HL-60 (cell line): Measurements from ENCODE around the gene ADAMTS7.

ENCODE experiments used
- DNase-seq, 2 experiments: peaks; one replicate each; pipeline ENCODE4 v3.0.0-alpha.2; 2010 to 2020; ENCODE audit warnings: low read depth in 1 of 2, low spot score in 1 of 2
- H3K27ac ChIP-seq: fragments of 250-450 bp; sonication (Bioruptor Pico); replicated peaks from 2 replicates; pipeline ENCODE4 v1.5.1; 2020; ENCODE audit warnings: mild to moderate bottlenecking, moderate library complexity
- H3K27me3 ChIP-seq: fragments of 250-450 bp; sonication (Bioruptor Pico); 2 replicates; pipeline ENCODE4 v1.5.1; 2021; ENCODE audit warnings: mild to moderate bottlenecking, moderate library complexity; ENCODE audit not compliant: insufficient read depth, poor library complexity, severe bottlenecking
- H3K4me3 ChIP-seq: replicated peaks from 2 replicates; pipeline ENCODE4 v1.5.1; 2011; ENCODE audit warnings: mild to moderate bottlenecking, control low read depth, low read length; ENCODE audit not compliant: insufficient read depth
- GABPA ChIP-seq: IDR thresholded peaks from 2 replicates; pipeline ENCODE4 v1.6.1; 2012; ENCODE audit warnings: low read depth
- POLR2AphosphoS5 ChIP-seq: IDR thresholded peaks from 2 replicates; pipeline ENCODE4 v1.6.1; 2012; ENCODE audit warnings: low read depth
- SPI1 ChIP-seq: IDR thresholded peaks from 2 replicates; pipeline ENCODE4 v1.6.1; 2012; ENCODE audit warnings: low read depth, mild to moderate bottlenecking, borderline replicate concordance
- TF ChIP-seq, protein P1 (sequence below): IDR thresholded peaks from one replicate; pipeline ENCODE4 v1.5.1; 2011; ENCODE audit warnings: low read length, control low read depth, inconsistent platforms; ENCODE audit not compliant: insufficient read depth
- TF ChIP-seq, protein P2 (sequence below): IDR thresholded peaks from 2 replicates; pipeline ENCODE4 v1.6.1; 2012; ENCODE audit warnings: low read depth; ENCODE audit not compliant: insufficient replicate concordance

The ADAMTS7 gene

GRCh38 chr15:78854833-78855372 is 43.6 kb upstream of the ADAMTS7 start:
- H3K27ac ChIP-seq: no peak overlapping the region
- TF ChIP-seq, protein P1, sequence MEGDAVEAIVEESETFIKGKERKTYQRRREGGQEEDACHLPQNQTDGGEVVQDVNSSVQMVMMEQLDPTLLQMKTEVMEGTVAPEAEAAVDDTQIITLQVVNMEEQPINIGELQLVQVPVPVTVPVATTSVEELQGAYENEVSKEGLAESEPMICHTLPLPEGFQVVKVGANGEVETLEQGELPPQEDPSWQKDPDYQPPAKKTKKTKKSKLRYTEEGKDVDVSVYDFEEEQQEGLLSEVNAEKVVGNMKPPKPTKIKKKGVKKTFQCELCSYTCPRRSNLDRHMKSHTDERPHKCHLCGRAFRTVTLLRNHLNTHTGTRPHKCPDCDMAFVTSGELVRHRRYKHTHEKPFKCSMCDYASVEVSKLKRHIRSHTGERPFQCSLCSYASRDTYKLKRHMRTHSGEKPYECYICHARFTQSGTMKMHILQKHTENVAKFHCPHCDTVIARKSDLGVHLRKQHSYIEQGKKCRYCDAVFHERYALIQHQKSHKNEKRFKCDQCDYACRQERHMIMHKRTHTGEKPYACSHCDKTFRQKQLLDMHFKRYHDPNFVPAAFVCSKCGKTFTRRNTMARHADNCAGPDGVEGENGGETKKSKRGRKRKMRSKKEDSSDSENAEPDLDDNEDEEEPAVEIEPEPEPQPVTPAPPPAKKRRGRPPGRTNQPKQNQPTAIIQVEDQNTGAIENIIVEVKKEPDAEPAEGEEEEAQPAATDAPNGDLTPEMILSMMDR: no peak
- no peak for TF ChIP-seq SPI1
- TF ChIP-seq, protein P2, sequence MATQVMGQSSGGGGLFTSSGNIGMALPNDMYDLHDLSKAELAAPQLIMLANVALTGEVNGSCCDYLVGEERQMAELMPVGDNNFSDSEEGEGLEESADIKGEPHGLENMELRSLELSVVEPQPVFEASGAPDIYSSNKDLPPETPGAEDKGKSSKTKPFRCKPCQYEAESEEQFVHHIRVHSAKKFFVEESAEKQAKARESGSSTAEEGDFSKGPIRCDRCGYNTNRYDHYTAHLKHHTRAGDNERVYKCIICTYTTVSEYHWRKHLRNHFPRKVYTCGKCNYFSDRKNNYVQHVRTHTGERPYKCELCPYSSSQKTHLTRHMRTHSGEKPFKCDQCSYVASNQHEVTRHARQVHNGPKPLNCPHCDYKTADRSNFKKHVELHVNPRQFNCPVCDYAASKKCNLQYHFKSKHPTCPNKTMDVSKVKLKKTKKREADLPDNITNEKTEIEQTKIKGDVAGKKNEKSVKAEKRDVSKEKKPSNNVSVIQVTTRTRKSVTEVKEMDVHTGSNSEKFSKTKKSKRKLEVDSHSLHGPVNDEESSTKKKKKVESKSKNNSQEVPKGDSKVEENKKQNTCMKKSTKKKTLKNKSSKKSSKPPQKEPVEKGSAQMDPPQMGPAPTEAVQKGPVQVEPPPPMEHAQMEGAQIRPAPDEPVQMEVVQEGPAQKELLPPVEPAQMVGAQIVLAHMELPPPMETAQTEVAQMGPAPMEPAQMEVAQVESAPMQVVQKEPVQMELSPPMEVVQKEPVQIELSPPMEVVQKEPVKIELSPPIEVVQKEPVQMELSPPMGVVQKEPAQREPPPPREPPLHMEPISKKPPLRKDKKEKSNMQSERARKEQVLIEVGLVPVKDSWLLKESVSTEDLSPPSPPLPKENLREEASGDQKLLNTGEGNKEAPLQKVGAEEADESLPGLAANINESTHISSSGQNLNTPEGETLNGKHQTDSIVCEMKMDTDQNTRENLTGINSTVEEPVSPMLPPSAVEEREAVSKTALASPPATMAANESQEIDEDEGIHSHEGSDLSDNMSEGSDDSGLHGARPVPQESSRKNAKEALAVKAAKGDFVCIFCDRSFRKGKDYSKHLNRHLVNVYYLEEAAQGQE: no peak
- no peak for TF ChIP-seq GABPA
- TF ChIP-seq POLR2AphosphoS5: no peak
- no peak overlapping the region for H3K4me3 ChIP-seq
- no peak for DNase-seq
- H3K27me3 ChIP-seq: no peaks in the 10 kb centered on the region

GRCh38 chr15:78853500-78853899 is 42.2 kb upstream of the ADAMTS7 start:
- no peak for TF ChIP-seq GABPA
- no peak for TF ChIP-seq POLR2AphosphoS5
- TF ChIP-seq SPI1: no peak
- TF ChIP-seq, protein P2: no peak
- TF ChIP-seq, protein P1: no peak
- no peak for DNase-seq
- no peak overlapping the region for H3K27ac ChIP-seq
- H3K27me3 ChIP-seq: no peaks in the 10 kb centered on the region
- no peak overlapping the region for H3K4me3 ChIP-seq

GRCh38 chr15:78850941-78851755 is 39.9 kb upstream of the ADAMTS7 start:
- Histone ChIP-seq H3K27me3 (no peaks in the 10 kb centered on the region), H3K27ac (no peak overlapping the region), H3K4me3 (no peak overlapping the region)
- TF ChIP-seq POLR2AphosphoS5: no peak
- TF ChIP-seq SPI1: no peak
- TF ChIP-seq GABPA: no peak
- TF ChIP-seq, protein P1: no peak
- TF ChIP-seq, protein P2: no peak
- DNase-seq: no peak
